DMS53 treated with DMSO at 0.1 percent for 48 hours (cell line): ENCODE results near the gene NDUFV3.
"Not testable (repeated sequence)": the region's sequence is repeated elsewhere in the genome, so short reads cannot be mapped to it uniquely, and the experiment has no call there.

Experiments used
- DNase-seq: peaks from one replicate; lab custom pipeline; 2025; ENCODE audit not compliant: unreplicated experiment; lab: John Stamatoyannopoulos, UW

Gene NDUFV3

DNA sequence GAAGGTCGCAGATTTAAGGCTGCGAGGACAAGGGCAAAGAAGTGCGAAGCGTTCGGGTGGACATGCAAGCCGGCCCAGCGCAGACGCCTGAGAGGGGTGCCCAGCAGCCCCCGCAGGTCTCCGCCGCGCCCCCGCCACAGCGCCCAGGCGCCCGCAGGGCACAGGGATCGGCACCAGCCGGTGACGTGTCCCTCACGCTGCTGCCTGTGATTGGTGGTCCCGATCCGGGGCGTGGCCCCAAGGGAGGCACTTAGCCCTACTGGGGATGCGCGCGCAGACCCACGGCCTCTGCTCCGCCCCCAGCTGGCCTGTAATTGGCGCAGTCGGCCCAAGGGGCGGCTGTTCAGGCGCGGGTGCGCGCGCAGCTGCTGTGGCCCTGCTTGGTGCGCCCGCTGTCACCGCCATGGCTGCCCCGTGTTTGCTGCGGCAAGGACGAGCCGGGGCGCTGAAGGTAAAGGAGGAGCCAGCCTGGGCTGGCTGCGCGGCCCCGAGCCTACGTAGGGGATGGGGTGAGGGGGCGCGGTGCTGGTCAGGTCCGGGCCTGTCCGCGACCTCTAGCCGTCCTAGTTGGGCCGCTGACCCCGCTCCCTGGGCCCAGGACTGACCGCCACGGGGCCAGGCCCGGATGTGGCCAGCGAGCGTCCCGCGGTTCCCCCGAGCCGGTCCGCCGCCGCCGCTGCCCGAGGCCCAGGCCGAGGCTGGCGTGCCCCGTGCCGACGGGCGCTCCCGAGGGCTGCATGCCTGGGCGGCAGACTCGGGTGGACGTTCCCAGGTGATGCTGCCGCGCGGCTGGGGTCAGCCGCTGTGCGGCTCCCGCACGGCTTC, at the start of gene NDUFV3:
NDUFV3 (plus strand) TSS at position 379 of the 825 bp plus-strand sequence; CDS start at position 404, 25 bp downstream.
- DNase-seq: peak; percentile 90

DNA sequence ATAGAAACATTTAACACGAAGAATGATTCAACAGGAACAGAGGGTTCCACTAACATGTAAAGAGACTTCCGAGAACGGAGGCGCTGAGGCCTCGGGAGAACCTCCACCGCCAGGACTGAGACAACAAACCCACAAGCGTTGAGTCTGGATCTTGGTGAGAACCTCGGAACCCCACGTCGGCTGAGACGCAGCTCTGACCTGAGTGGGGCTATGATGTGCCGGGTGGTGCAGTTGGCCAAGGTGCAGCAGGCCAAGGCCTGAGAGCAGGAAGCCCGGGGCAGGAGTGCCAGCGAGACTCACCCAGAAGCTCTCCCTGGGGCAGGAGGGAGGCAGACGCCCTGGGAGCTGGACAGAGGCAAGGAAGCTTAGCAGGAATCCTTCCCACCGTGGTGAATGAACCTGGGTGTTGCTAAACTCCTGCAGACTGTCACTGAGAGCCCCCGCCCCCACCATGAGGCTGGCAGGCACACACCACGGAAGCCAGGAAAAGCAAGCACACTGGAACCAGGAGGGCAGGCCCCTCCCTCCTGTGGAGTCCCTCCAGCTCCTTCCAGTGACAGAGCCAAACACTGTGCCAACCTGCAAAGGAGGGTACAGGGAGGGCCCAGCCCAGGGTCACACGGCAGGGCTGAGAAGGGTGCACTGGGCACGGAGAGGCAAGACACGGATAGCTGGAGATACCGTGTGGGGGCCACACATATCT, 48.5 kb upstream of the NDUFV3 start:
- DNase-seq: no peak

DNA sequence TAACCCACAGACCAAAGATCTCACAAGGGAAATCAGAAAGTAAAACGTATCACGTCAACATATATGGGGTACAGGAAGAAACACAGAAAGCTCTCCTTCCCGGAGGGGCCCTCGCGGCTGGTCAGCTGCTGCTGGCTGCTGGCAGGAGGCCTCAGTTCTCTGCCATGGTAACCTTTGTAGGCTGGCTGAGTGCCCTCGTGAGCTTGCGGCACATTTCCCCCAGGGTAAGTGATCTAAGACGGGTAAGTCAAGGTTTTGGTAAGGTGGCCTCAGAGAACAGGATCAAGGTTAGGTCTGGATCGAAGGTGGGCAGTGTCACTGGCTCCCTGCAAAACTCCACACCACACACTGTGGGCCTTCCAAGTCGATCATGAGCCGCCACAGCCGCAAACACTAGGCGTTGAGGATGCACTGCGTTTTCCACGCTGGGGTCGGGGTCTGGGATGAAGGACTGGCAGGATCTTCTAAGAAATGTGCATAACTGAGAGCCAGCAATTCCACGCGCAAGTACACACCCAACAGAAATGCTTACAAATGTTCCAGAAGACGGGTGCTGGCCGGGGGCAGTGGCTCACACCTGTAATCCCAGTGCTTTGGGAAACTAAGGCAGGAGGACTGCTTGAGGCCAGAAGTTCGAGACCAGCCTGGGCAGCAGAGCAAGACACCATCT, 47.7 kb upstream of the NDUFV3 start:
- DNase-seq: no peak

DNA sequence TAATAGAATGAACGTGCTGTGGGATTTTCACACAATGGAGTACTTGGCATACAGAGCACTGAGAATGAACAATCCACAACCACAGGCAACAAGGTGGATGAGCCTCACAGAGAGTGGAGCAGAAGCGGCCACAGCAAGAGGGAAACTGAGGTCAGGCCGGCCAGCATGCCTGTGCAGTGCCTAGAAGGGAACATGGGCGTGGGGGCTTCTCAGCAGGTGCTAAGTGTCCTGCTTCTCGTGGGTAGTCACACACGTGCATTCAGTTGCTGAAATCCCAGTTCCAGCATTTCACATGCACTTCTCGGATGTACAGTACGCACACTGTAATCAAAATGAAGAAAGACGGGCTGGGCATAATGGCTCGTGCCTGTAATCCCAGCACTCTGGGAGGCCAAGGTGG, 46.9 kb upstream of the NDUFV3 start:
- DNase-seq: no peak

DNA sequence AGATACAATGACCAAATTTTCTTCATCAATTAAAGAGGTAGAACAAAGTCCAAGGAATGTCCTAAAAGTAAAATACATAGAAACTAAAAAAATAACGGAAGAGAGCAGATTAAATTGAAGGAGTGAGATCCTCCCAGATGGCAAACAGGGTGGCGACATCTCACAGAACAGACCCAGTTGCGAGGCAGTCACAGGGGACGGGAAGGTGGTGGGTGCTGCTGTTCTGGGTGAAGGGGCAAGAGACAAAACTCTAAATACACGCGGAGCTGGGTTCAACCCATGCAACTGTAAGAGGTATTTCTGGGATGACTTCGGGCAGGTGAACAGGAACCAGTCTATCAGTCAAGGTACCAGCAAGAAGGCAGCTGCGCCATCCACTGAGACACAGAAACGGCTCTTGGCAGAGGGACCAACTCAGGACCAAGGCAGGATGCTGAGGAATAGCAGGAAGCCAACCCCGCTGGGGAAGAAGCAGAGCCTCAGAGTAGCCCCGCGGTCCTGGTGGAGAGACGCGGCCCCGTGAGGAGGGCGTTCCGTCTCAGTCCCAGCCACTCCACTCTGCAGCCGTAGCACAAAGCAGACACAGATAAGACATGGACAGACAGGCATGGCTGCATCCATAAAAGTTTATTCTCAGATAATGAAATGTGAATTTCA, 45.9 kb upstream of the NDUFV3 start:
- DNase-seq: no peak

DNA sequence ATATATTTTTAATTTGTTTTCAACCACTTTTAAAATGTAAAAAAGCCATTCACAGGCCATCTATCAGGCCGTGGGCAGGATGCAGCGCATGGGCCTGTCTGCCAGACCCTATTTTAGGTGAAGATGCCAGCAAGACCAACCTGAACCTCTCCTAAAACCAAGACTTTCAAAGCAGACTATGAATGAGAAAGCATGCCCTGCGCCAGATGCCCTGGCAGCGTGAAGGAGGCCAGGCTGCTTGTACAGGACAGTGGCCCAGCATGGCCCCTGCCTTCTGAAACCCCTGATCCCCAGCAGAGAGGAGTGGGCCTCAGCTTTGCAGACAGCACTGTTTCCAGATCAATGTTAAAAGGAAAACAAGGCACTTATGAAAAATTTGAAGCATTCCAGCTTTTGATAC, 45.4 kb upstream of the NDUFV3 start:
- DNase-seq: no peak

DNA sequence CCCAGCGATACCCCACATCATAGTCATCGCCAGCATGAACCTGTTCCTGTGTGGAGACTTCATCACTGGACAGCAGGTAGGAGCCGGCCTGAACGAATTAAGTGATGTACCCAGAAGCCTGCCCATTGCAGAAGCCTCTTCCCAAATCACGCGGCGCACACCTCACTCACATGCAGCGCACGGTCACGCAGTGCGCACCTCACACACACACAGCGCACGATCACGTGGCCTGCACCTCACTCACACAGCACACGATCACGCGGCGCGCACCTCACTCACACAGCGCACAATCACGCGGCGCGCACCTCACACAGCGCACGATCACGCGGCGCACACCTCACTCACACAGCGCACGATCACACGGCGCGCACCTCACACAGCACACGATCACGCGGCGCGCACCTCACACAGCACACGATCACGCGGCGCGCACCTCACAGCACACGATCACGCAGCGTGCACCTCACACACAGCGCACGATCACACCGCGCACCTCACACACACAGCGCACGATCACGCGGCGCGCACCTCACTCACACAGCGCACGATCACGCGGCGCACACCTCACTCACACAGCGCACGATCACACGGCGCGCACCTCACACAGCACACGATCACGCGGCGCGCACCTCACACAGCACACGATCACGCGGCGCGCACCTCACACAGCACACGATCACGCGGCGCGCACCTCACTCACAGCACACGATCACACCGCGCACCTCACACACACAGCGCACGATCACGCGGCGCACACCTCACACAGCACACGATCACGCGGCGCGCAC, 44.8 kb upstream of the NDUFV3 start:
- not testable (repeated sequence) for DNase-seq

DNA sequence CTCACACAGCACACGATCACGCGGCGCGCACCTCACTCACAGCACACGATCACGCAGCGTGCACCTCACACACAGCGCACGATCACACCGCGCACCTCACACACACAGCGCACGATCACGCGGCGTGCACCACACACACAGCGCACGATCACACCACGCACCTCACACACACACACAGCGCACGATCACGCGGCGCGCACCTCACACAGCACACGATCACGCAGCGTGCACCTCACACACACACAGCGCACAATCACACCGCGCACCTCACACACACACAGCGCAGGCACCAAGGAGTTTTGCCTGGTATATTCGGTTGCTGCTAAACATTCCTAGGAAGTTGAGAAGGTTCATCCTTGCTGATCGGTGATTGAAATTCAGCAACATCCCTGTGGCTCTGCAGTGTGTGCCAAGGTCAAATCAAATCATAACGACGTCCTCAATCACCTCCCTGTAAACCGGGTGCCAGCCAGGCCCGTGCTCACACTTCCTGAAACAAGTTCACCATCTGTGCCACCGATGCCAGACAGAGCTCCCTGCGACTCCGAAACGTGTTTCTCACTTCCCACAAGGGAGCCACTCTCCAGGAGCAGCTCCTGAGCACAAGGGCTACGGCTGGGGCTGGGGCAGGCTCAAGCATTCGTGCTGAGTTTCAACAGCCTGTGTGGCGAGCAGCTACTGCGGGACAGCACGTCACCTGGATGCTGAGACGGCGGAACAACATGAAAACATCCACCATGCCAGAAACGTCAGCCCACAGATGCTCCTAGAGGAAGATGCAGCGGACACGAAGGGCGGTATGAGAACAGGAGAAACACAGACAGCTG, 44.0 kb upstream of the NDUFV3 start:
- DNase-seq: no peak

DNA sequence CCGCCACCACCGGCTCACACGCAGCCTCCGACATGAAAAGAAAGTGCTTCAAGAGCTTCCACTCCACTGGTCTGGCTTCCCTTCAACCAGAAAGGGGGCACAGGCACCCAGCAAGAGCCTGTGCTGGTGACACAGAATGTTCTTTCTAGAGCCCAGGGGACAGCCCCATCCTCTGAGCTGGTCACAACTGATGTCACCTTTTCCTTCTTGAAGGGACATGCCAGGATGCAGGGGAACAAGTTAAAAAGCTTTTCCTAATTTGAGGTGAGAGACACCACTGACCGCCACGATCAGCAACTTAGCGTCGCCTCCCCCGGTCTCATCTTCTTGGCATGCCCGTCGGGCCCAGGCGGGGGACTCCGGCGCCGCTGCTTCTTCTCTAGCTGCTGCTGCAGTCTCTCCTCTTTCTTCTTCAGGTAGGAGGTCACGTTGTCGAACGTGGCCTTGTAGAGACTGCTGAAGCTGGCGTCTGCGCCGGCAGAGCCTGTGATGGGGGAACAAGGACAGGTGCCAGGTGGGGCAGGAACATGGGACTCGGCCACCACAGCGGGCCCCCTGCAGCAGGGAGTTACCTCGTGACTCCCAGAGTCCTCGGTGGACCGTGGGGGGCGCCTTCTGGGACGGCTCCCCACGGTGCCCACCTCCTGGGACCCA, 43.2 kb upstream of the NDUFV3 start:
- no peak for DNase-seq

DNA sequence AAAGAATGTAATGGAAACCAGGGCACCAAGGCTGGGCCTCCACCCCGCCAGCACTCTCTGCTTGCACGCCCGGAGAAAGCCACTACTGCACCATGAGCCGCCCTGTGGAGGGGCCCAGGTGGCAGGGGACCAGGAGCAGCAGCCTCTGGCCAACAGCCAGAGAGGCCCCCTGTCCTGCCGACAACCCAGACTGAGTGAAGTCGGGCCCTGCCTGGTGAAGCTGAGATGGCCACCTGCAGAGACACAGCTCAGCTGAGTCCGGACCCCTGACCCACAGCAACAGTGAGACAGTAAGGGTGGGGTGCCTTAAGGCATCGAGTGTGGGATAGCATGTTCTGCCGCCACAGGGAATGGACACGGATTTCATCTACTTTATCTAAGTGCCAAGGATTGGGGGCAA, 42.6 kb upstream of the NDUFV3 start:
- DNase-seq: no peak

DNA sequence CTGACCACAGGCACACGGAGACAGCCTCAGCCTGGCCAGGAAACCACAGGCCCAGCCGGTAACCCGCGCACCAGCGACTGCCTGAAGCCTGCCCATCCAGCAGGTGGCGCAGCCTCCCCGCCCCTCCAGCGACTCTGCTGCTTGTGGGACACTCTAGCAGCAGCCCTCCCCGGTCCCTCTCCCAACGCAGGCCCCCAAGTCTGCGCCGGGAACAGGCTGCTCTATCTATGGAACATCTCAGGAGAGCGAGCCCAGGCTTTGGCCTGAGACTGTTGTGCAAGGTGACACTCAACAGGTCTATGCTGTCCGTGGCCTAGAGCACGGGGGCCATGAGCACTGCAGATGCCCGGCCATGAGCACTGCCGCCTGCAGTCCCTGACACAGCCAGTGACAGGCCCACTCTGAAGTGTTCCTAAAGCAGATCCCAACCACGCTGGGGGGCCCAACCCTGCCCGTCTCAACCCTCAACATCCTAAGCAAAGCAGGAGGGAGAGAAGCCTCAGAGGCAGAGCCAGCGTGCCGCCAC, 42.2 kb upstream of the NDUFV3 start:
- no peak for DNase-seq

DNA sequence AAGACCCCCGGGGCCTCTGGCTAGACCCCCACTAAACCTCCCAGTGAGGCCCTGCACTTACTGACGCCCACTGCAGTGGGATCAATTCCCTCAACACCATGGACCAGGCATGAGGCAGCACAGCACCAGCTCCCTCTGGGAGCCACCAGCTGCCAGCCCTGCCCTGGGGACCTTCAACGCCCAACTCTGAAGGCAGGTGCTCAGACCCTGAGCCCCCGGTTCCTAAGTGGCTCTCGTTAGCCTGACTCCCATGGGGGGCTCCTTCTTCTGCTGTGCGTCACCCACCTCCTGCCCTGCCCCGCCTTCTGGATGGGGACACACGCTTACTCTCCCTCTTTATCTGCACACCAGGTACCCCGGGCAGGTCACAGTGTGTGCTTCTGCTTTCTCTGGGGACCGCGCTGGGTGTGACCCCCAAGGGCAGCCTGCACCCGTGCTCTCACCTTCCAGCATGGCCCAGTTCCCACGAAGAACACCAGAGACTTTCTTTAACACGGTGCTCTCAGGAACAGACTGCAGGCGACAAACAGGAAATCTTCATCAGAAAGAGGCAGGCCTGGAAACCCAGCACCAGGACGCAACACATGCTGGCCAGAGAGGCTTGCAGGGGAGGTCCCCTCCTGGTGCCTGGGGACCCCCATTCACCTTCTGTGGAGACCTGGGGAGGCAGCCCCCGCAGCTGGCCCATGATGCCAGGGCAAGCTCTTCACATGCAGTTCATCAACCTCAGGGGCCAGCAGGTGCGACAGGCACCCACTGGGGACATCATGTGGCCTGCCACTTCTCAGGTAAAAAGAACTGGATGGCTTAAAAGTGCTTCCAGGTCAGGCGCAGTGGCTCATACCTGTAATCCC, 41.1 kb upstream of the NDUFV3 start:
- no peak for DNase-seq

DNA sequence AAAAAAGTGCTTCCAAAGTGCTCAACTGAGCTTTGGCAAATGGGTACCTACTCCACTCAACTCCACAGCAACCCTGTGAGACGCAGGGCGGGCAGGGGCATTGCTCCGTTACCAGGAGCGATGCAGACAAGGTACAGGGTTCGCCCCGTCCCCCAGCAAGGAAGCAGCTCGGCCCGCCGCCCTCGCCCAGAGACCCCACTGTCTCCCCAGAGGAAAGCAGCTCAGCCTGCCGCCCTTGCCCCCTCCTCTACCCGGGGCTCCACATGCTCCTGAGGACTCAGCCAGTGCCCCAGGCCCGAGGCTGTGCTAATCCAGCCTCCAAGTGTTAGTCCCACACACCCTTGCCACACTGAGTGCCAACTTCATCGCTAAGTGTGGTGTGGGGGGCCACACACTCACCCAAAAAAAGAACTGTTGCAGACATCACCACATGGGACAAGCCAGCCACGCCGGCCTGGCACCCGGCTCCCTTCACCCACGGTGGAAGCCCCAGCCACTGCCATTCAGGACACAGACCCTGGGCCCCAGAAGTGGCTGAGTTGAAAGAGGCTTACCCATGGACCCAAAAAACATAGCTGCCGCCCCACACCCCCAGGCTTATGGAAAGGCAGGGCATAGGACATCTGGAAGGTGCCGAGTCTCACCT, 40.1 kb upstream of the NDUFV3 start:
- no peak for DNase-seq

DNA sequence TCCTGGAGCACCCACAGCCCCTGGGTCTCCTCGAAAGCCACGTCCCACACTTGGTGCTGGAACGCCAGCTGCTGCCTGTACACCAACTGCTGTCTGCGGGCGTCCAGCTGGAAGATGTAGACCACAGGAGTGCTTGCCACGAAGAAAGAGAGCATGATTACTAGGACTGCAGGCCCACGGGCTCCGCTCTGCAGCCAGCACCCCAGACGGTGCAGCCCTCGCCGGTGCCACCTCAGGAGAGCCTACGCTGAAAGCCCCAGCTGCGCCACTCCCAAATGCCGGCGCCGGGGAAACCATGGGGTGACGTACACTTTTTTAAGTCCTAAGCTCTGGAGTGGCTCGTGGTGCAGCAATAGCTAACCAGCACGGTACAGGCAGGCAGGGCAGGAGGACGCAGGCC, 39.5 kb upstream of the NDUFV3 start:
- no peak for DNase-seq

DNA sequence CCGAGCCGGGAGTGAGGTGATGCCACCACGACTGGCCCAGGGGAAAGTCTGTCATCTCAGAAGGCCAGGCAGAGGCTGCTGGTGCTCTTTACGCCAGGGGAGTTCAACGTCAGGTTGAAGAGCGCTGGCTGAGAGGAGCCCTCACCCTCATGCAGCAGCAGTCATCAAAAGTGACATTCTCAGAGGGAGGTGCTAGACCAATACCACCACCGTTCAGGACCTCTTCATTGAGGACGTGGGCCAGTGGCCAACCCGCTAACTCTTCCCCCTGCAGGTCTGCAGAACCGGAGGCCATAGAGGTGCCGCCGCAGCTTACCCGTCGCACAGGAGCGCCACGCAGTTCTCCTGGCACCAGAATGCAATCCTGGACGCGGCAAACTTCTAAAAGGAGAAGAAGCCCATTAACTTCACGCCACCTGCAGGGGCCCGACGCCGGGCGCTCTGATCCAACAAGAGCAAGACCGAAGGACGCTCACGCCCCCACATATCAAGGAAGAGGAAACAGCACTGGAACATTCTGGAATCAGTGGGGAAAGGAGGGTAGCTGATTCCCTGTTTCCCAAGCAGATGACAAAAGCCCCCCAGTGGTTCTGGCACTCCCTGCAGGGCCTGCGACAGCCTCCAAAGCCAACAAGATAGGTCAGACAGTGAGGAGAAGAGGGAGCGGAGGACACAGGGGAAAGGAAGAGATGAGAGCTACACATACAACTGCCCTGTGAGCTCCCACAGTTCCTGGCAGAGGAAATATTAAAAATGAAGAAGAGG, 38.7 kb upstream of the NDUFV3 start:
- no peak for DNase-seq

DNA sequence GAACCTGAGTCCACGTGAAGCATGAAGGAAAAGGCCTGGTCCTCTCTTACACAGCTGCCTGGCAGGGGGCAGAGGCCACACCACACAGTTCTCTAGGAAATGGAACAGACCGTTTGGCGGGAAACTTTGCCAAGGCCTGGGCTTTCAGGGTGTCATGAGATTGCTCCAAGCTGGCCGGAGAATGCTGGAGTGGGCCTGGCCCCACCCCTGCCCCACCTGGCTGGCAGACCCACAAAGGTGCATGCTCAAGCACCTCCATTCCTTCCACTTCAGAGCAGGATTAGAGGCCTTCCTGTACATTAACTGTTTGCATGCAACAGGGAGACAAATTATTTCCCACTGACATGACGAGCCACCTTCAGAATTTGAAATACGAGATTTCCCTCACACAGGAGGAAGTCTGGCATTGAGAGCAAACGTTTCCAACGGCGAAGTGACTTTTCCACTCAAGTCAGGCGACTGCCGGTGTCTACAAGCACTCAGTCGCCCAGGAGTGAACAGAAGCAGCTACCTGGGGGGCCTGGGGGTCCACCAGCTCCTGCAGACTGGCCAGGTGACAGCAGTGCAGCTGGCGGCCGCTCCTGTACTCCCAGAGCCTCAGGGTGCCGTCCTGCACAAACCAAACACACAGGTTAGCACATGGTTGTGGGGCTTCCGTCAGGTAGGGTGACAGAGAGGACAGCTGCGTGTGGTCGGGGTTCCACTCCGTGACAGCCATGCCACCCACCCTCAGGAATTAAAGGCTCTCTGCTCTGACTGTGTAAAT, 37.8 kb upstream of the NDUFV3 start:
- no peak for DNase-seq
